H9 (cell line): ENCODE data around the gene UTF1. TPM values are rescaled to one million over a fixed set of nuclear protein-coding genes. Genes with fewer than 3 reads are reported as not detected.

Experiments
- DNase-seq: peaks from one replicate; pipeline ENCODE4 v3.0.0-alpha.2; 2017
- H2AFZ ChIP-seq: one replicate; pipeline ENCODE4 v1.6.1; 2013; ENCODE audit warnings: mild to moderate bottlenecking, low read length, control low read depth, moderate library complexity
- H2AK5ac ChIP-seq: 2 replicates; pipeline ENCODE4 v1.6.1; 2013; ENCODE audit warnings: low read length, control low read depth, mixed read lengths; ENCODE audit not compliant: insufficient read length
- H2BK120ac ChIP-seq: one replicate; pipeline ENCODE4 v1.6.1; 2013; ENCODE audit warnings: low read depth, mild to moderate bottlenecking, low read length, control low read depth, inconsistent platforms; ENCODE audit not compliant: poor library complexity, severe bottlenecking
- H2BK12ac ChIP-seq: 2 replicates; pipeline ENCODE4 v1.6.1; 2013; ENCODE audit warnings: low read length, control low read depth, mixed read lengths, low read depth; ENCODE audit not compliant: insufficient read length
- H2BK15ac ChIP-seq: 2 replicates; pipeline ENCODE4 v1.6.1; 2013; ENCODE audit warnings: low read depth, low read length, control low read depth
- H2BK20ac ChIP-seq: one replicate; pipeline ENCODE4 v1.6.1; 2013; ENCODE audit warnings: low read depth, mild to moderate bottlenecking, low read length, control low read depth, inconsistent platforms; ENCODE audit not compliant: poor library complexity, severe bottlenecking
- H2BK5ac ChIP-seq: 2 replicates; pipeline ENCODE4 v1.6.1; 2013; ENCODE audit warnings: low read length, control low read depth, mixed read lengths; ENCODE audit not compliant: insufficient read length
- H3K14ac ChIP-seq: 2 replicates; pipeline ENCODE4 v1.6.1; 2013; ENCODE audit warnings: low read length, control low read depth; ENCODE audit not compliant: insufficient read depth
- H3K18ac ChIP-seq: 2 replicates; pipeline ENCODE4 v1.6.1; 2013; ENCODE audit warnings: low read depth, mild to moderate bottlenecking, mixed read lengths, low read length, control low read depth; ENCODE audit not compliant: insufficient read length
- H3K23ac ChIP-seq: 2 replicates; pipeline ENCODE4 v1.6.1; 2013; ENCODE audit warnings: low read length, control low read depth, mixed read lengths, low read depth; ENCODE audit not compliant: insufficient read length
- H3K23me2 ChIP-seq: 2 replicates; pipeline ENCODE4 v1.6.1; 2013; ENCODE audit warnings: low read depth, mild to moderate bottlenecking, mixed read lengths, low read length, control low read depth; ENCODE audit not compliant: insufficient read length, poor library complexity, severe bottlenecking
- H3K27ac ChIP-seq: 2 replicates; pipeline ENCODE4 v1.5.1; 2013; ENCODE audit warnings: low read length, control low read depth, mixed read lengths, low read depth; ENCODE audit not compliant: insufficient read length
- H3K27me3 ChIP-seq: 2 replicates; pipeline ENCODE4 v1.6.1; 2013; ENCODE audit warnings: low read length, control low read depth, inconsistent platforms; ENCODE audit not compliant: insufficient read depth
- H3K4ac ChIP-seq: 2 replicates; pipeline ENCODE4 v1.6.1; 2013; ENCODE audit warnings: low read depth, mild to moderate bottlenecking, control low read depth, inconsistent platforms, low read length, moderate library complexity
- H3K4me1 ChIP-seq: 2 replicates; pipeline ENCODE4 v1.6.1; 2013; ENCODE audit warnings: low read length, control low read depth, inconsistent platforms; ENCODE audit not compliant: insufficient read depth
- H3K4me2 ChIP-seq: 2 replicates; pipeline ENCODE4 v1.6.1; 2013; ENCODE audit warnings: low read length, control low read depth, mixed read lengths; ENCODE audit not compliant: insufficient read length, insufficient read depth
- H3K56ac ChIP-seq: 2 replicates; pipeline ENCODE4 v1.6.1; 2013; ENCODE audit warnings: low read depth, mild to moderate bottlenecking, mixed read lengths, low read length, control low read depth; ENCODE audit not compliant: insufficient read length
- H3K79me1 ChIP-seq: 2 replicates; pipeline ENCODE4 v1.6.1; 2013; ENCODE audit warnings: low read depth, mild to moderate bottlenecking, moderate library complexity, low read length, control low read depth, inconsistent platforms; ENCODE audit not compliant: insufficient read depth, poor library complexity, severe bottlenecking
- H3K79me2 ChIP-seq: 2 replicates; pipeline ENCODE4 v1.6.1; 2013; ENCODE audit warnings: low read length, control low read depth, inconsistent platforms; ENCODE audit not compliant: insufficient read depth
- H3K9ac ChIP-seq: 2 replicates; pipeline ENCODE4 v1.6.1; 2013; ENCODE audit warnings: low read length, control low read depth, mixed read lengths; ENCODE audit not compliant: insufficient read length; ENCODE audit errors: extremely low read depth
- H3K9me3 ChIP-seq: one replicate; pipeline ENCODE4 v1.6.1; 2013; ENCODE audit warnings: low read depth, low read length, inconsistent platforms; ENCODE audit not compliant: control insufficient read depth
- H3T11ph ChIP-seq: one replicate; pipeline ENCODE4 v1.6.1; 2013; ENCODE audit warnings: mild to moderate bottlenecking, low read length, control low read depth, inconsistent platforms
- H4K20me1 ChIP-seq: one replicate; pipeline ENCODE4 v1.6.1; 2013; ENCODE audit not compliant: control insufficient read depth, insufficient read length, insufficient read depth
- H4K5ac ChIP-seq: 2 replicates; pipeline ENCODE4 v1.6.1; 2013; ENCODE audit warnings: low read depth, mild to moderate bottlenecking, mixed read lengths, low read length, control low read depth; ENCODE audit not compliant: insufficient read length
- H4K8ac ChIP-seq: replicated peaks from 2 replicates; pipeline ENCODE4 v1.6.1; 2013; ENCODE audit warnings: low read length, control low read depth, mixed read lengths, low read depth; ENCODE audit not compliant: insufficient read length
- H4K91ac ChIP-seq: 2 replicates; pipeline ENCODE4 v1.6.1; 2013; ENCODE audit warnings: low read depth, mild to moderate bottlenecking, moderate library complexity, mixed read lengths, low read length, control low read depth; ENCODE audit not compliant: insufficient read length
- H3K27ac Mint-ChIP-seq, 3 experiments: 2 replicates in 2 of 3; 3 replicates in 1 of 3; pipeline ENCODE4 v1.8.0; 2020 to 2021; ENCODE audit warnings: mixed read lengths in 3 of 3, mild to moderate bottlenecking in 1 of 3, moderate library complexity in 1 of 3
- H3K27me3 Mint-ChIP-seq: 2 replicates; pipeline ENCODE4 v1.8.0; 2021; ENCODE audit warnings: low read depth, mild to moderate bottlenecking, moderate library complexity, mixed read lengths
- H3K36me3 Mint-ChIP-seq, 3 experiments: 2 replicates in 2 of 3; 3 replicates in 1 of 3; pipeline ENCODE4 v1.8.0; 2020 to 2021; ENCODE audit warnings: low read depth in 3 of 3, mixed read lengths in 3 of 3; ENCODE audit not compliant: insufficient read depth in 1 of 3
- H3K4me1 Mint-ChIP-seq, 2 experiments: 2 replicates each; pipeline ENCODE4 v1.8.0; 2020; ENCODE audit warnings: mixed read lengths in 2 of 2
- H3K4me3 Mint-ChIP-seq, 2 experiments: 2 replicates in 1 of 2; 3 replicates in 1 of 2; pipeline ENCODE4 v1.8.0; 2020 to 2021; ENCODE audit warnings: mild to moderate bottlenecking in 2 of 2, mixed read lengths in 2 of 2, moderate library complexity in 1 of 2
- H3K9me3 Mint-ChIP-seq, 2 experiments: 2 replicates in 1 of 2; 3 replicates in 1 of 2; pipeline ENCODE4 v1.8.0; 2020; ENCODE audit warnings: mild to moderate bottlenecking in 2 of 2, mixed read lengths in 2 of 2, moderate library complexity in 1 of 2
- CTCF ChIP-seq: fragments of 200-600 bp; sonication (generic); conservative IDR thresholded peaks from 3 replicates; pipeline ENCODE4 v1.8.0; 2021; ENCODE audit warnings: antibody characterized with exemption, mild to moderate bottlenecking
- whole genome bisulfite sequencing: extraction: QIAGEN DNeasy Blood & Tissue Kit; methylation state at CpG from one replicate; pipeline ENCODE4 v1.1.7; 2013; ENCODE audit warnings: missing lambda C conversion rate, low lambda C conversion rate, mixed read lengths; ENCODE audit not compliant: insufficient read length; ENCODE audit errors: extremely low coverage; 5-methylcytosine and 5-hydroxymethylcytosine counted together
- total RNA-seq: library from RNA; stranded (reverse); gene quantifications from 2 replicates; pipeline ENCODE4 v1.2.1, GENCODE V29; 2021

UTF1 gene
- total RNA-seq, 1 experiment from 2014 or later = 31.5 TPM

- H4K91ac ChIP-seq = no peak overlapping the region
- no peak overlapping the region; a peak in 1 of 7 replicates for H3K27ac Mint-ChIP-seq
- no CpG with 5 or more reads among the region's 12 CpGs for WGBS
- no peak overlapping the region for H2BK120ac ChIP-seq
- no peak overlapping the region for H2BK20ac ChIP-seq
- no peak overlapping the region for H3T11ph ChIP-seq
- no peak overlapping the region for H3K4me3 Mint-ChIP-seq
- no peak for TF ChIP-seq CTCF
- H4K8ac ChIP-seq = no peak overlapping the region
- H3K18ac ChIP-seq = no peak overlapping the region
- no peaks in the 10 kb centered on the region; the same call in 1 of the 2 replicates for H3K27me3 ChIP-seq
- no peak overlapping the region for H2AK5ac ChIP-seq
- peaks cover 3 to 7% of the 10 kb centered on the region in 2 experiments; a peak in 3 of 4 replicates for H3K4me1 Mint-ChIP-seq
- H2BK5ac ChIP-seq = no peak overlapping the region
- no peak for DNase-seq
- H3K27me3 Mint-ChIP-seq = peaks cover 11% of the 10 kb centered on the region
- H3K4me1 ChIP-seq = no peaks in the 10 kb centered on the region
- H3K56ac ChIP-seq = no peak overlapping the region
- H3K14ac ChIP-seq = no peak overlapping the region
- H2BK12ac ChIP-seq = no peak overlapping the region
- no peak overlapping the region for H4K5ac ChIP-seq
- no peak overlapping the region for H3K23ac ChIP-seq
- H3K4ac ChIP-seq = no peak overlapping the region
- H4K20me1 ChIP-seq = no peaks in the 10 kb centered on the region
- peaks cover 6 to 22% (median 14%) of the 10 kb centered on the region in 3 experiments; a peak in 6 of 7 replicates for H3K36me3 Mint-ChIP-seq
- no peaks in the 10 kb centered on the region for H3K79me1 ChIP-seq
- H3K79me2 ChIP-seq = no peaks in the 10 kb centered on the region
- H3K23me2 ChIP-seq = peaks cover 7% of the 10 kb centered on the region
- no peak overlapping the region for H2BK15ac ChIP-seq
- H3K4me2 ChIP-seq = no peak overlapping the region
- no peak overlapping the region for H2AFZ ChIP-seq
- H3K9ac ChIP-seq = no peak overlapping the region
- H3K9me3 Mint-ChIP-seq = no peaks in the 10 kb centered on the region
- no peak overlapping the region for H3K27ac ChIP-seq
- no peaks in the 10 kb centered on the region for H3K9me3 ChIP-seq
Observed at GRCh38 chr10:133277993-133278576, 48.1 kb downstream of the UTF1 start.
